GM12865 (cell line): Measurements from ENCODE around the gene SDHAF2.

Source experiments
- DNase-seq: peaks from one replicate; pipeline ENCODE4 v3.0.0; 2010; ENCODE audit warnings: low read depth
- H3K4me3 ChIP-seq: 2 replicates; pipeline ENCODE4 v1.5.1; 2011; ENCODE audit warnings: mild to moderate bottlenecking, low read depth, low read length, control low read depth
- TF ChIP-seq, protein P1 (sequence below): IDR thresholded peaks from 2 replicates; pipeline ENCODE4 v1.5.1; 2011; ENCODE audit warnings: low read length, control low read depth, low read depth, inconsistent platforms; ENCODE audit not compliant: insufficient read depth; ENCODE audit errors: missing control alignments

Gene SDHAF2

DNA sequence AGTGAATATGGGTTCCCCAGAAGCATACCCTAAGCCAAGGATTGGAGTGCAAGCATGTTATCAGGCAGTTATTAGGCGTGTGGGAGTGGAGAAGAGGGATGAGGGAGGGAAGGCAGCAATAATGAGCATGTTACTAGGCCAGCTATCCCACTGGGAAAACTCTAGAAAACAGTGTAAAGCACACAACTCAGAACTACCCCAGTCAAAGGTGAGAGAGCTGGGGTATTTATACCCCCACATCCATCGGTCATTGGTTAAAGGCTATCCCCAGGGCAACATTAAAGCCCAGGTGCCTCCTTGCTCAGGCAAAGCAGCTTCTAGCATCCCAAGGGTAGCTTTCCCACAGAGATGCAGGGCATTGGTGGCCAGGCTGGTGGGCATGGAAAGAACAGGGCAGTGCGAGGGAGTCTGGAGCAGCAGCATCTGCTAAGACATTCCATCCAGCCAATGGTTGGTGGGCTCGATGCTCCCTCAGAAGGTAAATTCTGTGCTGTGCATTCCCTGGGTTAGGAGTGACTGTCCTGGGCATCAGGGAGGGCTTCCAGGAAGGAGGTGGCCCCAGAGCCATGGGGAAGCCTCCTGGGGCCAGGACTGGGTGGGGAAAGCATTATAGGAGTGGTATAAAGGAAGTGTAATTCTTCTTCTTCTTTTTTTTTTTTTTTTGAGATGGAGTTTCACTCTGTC lies 57.6 kb downstream of the SDHAF2 start:
- TF ChIP-seq, protein P1, sequence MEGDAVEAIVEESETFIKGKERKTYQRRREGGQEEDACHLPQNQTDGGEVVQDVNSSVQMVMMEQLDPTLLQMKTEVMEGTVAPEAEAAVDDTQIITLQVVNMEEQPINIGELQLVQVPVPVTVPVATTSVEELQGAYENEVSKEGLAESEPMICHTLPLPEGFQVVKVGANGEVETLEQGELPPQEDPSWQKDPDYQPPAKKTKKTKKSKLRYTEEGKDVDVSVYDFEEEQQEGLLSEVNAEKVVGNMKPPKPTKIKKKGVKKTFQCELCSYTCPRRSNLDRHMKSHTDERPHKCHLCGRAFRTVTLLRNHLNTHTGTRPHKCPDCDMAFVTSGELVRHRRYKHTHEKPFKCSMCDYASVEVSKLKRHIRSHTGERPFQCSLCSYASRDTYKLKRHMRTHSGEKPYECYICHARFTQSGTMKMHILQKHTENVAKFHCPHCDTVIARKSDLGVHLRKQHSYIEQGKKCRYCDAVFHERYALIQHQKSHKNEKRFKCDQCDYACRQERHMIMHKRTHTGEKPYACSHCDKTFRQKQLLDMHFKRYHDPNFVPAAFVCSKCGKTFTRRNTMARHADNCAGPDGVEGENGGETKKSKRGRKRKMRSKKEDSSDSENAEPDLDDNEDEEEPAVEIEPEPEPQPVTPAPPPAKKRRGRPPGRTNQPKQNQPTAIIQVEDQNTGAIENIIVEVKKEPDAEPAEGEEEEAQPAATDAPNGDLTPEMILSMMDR: no peak
- DNase-seq: no peak
- no peak overlapping the region for H3K4me3 ChIP-seq

DNA sequence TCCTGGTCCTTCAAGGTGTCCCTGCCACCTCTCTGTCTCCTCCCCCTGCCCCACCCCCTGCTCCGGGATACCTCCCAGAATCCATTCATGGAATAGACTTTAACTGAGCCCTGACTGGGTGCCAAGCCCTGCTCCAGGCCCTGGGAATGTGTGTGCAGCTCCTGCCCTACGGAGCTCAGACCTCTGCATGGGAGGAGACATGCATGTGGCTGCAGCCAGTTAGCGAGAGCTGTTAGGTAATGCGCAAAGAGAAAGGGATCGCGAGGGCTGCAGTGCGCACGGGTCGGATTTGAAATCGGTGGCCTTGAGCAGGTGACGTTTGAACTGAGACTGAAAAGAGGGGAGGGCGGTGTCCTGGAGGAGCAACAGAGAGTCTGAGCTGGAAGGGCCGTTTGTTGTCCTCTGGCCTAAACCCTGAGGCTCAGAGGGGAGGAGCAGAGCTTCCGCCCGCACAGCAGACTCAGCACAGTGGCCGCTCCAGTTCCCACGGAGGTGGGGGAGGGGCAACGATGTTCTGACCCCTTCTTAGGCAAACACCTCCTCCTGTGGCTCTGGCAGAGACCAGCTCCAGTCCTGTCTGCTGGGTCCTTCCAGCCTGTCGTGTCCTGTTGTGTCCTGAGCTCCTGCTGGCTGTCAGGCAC lies 58.8 kb downstream of the SDHAF2 start:
- DNase-seq: no peak
- TF ChIP-seq, protein P1: no peak
- H3K4me3 ChIP-seq: no peak overlapping the region

DNA sequence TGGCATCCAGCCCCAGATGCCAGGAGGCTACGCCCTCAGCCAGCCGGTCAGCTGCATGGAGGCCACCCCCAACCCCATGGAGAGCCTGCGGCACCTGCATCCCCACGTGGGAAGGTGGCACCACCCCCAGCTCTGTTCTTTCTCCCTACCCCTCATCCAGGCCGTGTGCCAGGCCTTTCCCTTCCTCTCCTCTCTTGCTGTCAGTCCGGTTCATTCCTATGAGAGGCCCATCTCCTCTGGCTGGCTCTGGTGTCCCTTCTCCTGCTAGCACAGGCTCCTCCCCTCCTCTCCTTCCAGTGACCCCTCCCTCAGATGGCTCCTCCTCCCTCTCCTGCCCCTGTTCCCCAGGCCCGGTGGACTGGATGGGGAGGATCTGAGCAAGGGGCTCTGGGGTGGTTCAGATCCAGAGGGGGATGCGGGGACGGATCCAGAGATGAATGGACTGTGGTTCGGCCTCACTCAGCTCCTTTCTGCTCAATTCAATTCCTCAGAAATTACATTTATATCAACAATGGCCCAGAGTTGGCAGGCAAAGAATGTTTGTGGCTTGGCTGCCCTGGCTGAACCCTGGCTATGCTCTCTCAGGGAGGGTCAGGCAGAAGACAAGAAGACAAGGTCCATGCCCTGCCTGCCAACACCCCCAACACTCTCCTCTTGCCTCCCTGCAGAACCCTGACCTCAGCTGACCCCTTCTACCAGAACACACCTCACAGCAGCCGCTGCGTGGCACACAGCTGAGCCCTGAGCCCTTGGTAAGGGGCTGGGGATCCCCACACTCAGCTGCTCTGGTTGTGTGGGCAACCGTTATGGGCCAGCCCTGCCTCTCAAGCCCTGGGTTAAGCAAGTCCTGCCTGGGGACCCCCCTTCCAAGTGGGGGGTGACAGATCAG lies 60.2 kb downstream of the SDHAF2 start:
- TF ChIP-seq, protein P1: no peak
- no peak for DNase-seq
- H3K4me3 ChIP-seq: no peak overlapping the region

DNA sequence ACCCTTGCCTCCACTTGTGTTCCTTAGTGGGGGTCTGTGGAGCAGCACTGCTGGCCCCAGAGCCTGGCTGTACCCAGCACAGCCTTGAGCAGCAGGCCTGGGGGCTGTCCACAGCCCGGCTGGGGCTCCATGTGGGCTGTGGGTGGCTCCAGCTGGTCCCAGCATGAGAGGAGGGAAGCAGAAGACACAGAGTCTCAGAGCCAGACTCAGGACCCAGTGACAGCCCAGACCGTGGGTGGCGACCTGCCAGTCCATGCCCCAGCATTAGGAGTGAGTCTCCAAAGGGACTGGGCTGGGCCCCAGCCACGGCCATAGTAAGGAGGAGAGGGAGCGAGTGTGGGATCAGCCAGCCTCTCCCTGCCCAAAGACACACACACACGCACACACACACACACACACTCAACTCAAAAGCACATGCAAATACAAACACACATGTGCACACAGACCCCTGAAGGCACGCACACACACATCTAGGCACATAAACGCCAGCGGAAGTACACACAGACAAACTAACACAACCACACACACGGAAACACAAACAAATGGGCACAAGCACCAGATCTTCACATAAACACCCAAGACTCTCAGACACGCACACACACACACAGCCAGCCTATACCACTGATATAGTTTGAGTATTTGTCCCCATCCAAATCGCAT lies 61.9 kb downstream of the SDHAF2 start:
- TF ChIP-seq, protein P1: no peak
- H3K4me3 ChIP-seq: no peak overlapping the region
- DNase-seq: no peak

DNA sequence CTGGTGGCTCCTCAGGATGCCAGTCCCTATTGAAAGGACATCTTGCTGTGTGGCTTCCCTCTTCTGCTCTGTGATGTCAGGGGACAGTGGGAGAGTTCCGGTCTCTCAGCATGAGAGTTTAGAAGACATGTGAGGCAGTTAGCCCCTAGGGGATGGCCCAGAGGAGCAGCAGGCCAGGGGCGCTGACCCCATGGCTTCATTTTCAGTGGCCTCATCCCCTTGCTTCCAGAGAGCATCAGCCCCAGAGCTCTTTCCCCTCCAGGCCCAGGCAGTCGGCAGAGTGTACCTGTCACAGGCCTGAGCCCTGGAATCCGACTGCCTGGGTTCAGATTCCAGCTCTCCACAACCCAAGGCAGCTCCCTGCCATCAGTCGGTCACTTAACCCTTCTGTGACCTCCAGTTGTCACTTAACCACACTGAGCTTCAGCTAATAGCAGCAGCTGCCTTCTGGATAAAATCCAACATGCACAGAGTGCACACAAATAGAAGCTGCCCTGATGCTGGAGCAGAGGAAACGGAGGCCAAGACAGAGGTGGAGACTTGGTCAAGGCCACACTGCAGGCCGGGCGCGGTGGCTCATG lies 64.5 kb downstream of the SDHAF2 start:
- TF ChIP-seq, protein P1: no peak

DNA sequence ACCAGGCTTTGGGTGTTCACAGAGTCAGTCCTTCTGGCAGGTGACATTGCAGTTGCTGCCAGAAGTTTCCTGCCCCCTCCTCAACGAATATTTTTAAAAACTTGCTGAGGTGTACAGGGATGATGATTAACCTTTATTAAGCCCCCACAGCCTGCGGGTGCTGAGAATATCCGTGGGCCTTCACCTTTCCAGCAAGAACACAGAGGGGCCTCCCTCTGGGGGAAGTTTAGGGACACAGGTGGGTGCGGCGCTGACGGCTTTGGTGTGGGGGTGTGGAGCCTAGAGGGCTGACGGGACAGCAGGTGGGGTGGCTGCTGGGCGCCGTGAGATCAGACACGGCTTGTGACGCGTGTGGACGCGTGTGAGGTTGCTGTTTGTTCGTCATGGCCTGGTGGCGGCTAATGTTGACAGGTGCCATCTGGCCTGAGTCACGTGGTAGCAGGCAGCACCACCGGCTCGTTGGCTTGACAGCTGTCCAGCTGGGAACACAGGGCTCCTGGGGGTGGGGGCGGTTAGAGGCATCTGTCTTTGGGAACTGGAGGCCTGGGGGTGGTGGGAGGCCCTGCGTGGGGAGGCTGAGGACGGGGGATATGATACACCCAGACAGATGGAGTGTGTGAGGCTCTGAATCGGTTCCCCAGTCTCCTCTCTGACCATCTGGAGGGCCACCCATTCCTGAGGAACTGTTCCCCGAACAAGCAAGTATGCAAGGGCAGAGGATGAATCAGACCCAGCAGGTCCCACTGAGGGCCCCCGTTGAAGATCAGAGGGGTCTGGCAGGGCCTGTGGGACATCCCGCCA lies 66.1 kb downstream of the SDHAF2 start:
- no peak overlapping the region for H3K4me3 ChIP-seq
- DNase-seq: no peak

More for the DNA sequence above, 64.5 kb downstream of the SDHAF2 start:
- no peak for DNase-seq
- no peak overlapping the region for H3K4me3 ChIP-seq

More for the DNA sequence above, 66.1 kb downstream of the SDHAF2 start:
- TF ChIP-seq, protein P1: no peak
